ENCODE results near the gene EME1.

Gene EME1

GRCh38 chr17:50361561-50362480 is 11.2 kb upstream of the EME1 start:
- FAIRE-seq (peak; percentile 35), DNase-seq (ENCODE audit: low spot score) (peak; percentile 77)

DNA sequence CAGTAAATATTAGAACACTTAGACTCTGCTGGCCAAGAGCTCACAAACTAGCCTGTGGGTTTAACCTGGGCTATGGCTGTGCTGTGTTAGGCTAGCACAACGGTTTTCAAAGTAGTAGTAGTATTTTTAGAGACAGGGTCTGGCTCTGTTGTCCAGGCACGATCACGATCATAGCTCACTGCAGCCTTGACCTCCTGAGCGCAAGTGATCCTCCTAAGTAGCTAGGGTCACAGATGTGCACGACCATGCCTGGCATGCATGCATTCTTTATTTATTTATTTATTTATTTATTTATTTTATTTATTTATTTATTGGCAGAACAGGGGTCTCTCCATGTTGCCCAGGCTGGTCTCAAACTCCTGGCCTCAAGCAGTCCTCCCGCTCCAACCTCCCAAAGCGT is 10.4 kb upstream of the EME1 start:
- FAIRE-seq (no peak), DNase-seq (ENCODE audit: low spot score) (no peak)

DNA sequence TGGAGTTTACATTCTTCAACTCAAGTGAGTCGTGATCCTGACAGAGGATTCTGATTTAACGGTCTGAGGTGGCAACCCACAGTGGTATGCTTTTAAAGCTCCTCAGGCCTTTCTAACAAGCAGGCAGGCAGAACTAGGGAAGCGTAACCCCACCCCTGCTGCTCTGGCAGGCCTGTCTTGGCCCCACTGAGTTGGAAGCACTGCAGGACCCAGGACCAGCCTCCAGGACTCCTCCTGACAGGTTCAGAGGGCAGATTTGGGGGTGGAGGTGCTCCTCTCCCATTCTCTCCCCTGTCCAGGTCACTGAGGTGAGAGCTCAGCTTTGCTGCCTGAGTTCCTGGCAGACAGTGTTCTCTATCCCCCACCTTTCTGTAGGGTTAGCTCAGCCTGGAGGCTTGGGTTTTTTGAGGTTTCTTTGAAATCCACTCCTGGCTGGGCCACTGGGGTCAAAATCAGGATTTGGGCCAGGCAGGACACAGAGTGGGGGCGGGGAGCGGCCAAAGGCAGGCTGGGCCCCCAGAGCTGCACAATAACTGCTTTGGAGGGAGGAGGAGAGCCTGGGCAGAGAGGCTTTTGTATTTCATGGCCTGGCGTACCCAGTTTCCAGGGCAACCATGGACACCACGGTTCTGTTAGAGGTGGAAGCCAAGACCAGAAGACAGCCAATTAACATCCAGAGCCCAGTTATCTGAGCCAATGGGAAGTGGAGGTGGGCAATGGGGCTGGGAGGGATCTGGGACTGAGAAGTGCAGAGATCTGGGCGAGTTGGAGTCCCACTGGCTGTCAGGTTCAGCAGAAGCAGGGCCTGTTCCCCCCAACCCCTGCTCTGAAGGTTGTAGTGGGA is 9.6 kb upstream of the EME1 start:
- FAIRE-seq: no peak
- no peak for DNase-seq (ENCODE audit: low spot score)

DNA sequence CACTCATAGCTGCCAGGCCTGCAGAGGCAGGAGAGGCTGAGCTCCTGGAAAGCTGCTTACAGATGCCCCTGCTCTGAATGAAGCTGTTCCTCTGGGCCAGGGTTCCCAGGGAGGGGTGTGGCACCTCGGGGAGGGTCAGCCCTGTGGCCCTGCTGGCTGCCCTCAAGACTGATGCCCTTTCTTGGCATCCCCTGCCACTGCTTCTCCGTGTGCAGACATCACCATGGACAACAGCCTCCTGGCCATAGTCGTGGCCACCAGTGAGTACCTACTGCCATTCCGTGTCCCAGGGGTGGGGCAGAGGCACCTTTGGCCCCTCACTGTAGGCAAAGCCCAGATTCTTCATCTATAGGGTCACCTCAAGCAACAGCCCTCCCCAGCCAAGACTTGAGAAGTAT is 9.0 kb upstream of the EME1 start:
- FAIRE-seq (no peak), DNase-seq (ENCODE audit: low spot score) (no peak)

DNA sequence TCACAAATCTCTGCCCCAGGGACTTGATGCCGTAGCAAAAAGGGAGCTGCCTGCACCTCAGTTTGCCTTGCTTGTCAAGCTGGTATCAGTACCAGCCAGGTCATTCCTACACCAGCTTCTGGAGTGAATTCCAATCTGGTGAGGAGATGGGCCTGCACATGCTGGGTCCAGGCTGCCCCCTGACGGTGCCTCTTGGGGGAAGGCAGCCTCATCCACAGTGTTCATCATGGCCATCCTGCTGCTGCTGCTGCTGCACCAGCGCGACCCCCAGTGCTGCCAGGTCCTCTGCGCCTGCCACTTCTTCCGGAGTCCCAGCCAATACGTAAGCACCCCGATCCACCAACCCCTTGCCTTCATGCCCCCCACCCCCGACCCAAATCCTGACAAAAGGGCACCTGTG is 8.3 kb upstream of the EME1 start:
- FAIRE-seq (no peak), DNase-seq (ENCODE audit: low spot score) (no peak)

- no peak for DNase-seq (ENCODE audit: low spot score)
- no peak for FAIRE-seq
Observed at GRCh38 chr17:50365165-50365564, 7.9 kb upstream of the EME1 start.

- DNase-seq (ENCODE audit: low spot score) (no peak), FAIRE-seq (no peak)
Observed at GRCh38 chr17:50365649-50366393, 7.2 kb upstream of the EME1 start.

DNA sequence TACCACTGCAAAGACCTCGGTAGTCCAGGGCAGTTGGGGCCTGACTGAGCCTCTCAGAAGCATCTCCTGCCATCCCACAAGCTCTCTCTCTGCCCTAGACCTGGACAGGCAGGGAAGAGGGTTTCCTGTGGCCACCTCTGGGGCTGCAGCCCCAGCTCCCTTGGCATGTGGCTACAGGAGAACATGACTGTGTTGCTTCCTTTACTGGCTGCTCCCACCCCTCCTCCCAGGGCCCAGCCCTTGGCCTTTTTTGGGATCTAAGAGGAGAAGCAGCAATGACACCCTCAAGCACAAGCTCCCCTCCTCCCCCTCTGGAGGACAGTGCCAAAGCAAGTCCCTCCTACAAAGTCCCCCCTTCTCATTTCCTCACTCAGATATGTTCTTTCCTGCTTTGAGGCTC is 5.6 kb upstream of the EME1 start:
- DNase-seq (ENCODE audit: low spot score): no peak
- FAIRE-seq: no peak

GRCh38 chr17:50370052-50370451 is 3.0 kb upstream of the EME1 start:
- no peak for FAIRE-seq
- DNase-seq (ENCODE audit: low spot score): no peak

- no peak for DNase-seq (ENCODE audit: low spot score)
- no peak for FAIRE-seq
Observed at GRCh38 chr17:50371526-50371925, 1.5 kb upstream of the EME1 start.

DNA sequence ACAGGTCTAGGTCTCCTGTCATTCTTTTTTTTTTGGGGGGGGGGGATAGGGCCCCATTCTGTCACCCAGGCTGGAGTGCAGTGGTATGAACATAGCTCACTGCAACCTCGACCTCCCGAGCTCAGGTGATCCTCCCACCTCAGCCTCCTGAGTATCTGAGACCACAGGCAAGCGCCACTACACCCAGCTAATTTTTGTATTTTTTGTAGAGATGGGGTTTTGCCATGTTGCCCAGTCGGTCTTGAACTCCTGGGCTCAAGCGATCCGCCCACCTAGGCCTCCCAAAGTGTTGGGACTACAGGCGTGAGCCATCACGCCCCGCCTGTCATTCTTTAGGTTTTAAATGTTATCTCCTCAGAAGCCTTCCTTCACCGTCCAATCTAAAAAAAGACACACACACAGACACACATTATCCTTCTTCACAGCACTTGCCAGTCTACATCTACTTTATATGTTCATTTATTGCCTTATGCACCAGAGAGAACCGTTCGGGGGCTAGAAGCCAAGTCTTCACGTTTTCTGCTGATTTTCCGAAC is 739 bp upstream of the EME1 start:
- FAIRE-seq (no peak), DNase-seq (ENCODE audit: low spot score) (no peak)

GRCh38 chr17:50373705-50374104 is 676 bp downstream of the EME1 start:
- FAIRE-seq (no peak), DNase-seq (ENCODE audit: low spot score) (no peak)

GRCh38 chr17:50375858-50376538 is 3.0 kb downstream of the EME1 start:
- DNase-seq (ENCODE audit: low spot score): no peak
- FAIRE-seq: no peak

DNA sequence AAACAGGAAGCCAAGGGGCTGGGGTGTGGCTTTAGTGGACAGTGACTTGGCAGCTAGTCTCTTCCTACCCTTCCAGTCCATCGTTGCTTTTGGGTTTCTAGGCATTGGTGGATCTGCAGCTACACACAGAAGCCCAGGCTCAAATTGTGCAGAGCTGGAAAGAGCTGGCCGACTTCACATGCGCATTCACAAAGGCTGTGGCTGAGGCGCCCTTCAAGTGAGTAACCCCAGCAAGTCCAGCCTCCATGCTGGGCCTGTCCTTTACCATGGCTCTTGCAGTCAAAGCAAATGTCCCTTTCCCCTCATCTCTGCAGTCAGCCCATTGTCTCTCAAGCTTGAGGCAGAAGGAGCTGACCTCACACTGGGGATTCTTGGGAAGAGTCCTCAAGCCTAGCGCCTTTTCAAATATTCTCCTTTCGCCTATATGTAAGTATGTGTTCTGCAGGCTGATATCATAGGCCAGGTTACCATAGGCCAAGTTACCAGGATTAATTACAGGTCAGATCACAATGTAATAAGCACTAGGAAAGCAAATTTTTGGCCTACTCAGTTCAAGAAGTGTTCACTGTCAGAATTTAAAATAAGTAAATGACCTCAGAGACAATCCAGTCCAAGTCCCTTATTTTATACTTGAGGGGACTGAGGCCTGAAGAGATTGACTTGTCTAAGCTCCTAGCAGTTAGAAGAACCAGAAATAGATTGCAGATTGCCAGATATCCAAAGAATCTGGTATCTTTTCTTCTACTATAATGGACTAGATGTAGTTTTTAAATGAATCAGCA is 6.5 kb downstream of the EME1 start:
- FAIRE-seq (no peak), DNase-seq (ENCODE audit: low spot score) (no peak)

GRCh38 chr17:50380369-50381259 is 7.6 kb downstream of the EME1 start:
- FAIRE-seq: no peak
- no peak for DNase-seq (ENCODE audit: low spot score)

GRCh38 chr17:50381260-50381815 is 8.3 kb downstream of the EME1 start:
- DNase-seq (ENCODE audit: low spot score) (no peak), FAIRE-seq (no peak)

DNA sequence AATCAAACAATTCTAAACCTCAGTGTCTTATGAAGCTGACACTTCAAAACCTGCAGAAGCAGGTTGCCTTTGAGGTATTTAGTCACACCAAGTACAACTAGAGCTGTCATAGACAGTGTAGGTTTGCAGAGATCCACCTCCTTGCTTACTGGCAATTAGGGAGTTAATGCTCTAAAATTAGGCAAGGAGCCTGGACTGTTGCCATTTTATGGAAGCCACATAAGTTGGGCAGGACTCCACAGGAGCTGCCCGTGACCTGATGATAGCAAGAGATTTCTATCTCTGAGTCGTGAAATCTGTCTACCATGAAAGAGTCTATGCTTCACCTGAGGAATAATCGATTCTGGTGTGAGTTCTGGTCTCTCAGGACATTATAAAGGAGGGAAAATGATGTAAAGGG is 8.9 kb downstream of the EME1 start:
- FAIRE-seq (no peak), DNase-seq (ENCODE audit: low spot score) (no peak)

DNA sequence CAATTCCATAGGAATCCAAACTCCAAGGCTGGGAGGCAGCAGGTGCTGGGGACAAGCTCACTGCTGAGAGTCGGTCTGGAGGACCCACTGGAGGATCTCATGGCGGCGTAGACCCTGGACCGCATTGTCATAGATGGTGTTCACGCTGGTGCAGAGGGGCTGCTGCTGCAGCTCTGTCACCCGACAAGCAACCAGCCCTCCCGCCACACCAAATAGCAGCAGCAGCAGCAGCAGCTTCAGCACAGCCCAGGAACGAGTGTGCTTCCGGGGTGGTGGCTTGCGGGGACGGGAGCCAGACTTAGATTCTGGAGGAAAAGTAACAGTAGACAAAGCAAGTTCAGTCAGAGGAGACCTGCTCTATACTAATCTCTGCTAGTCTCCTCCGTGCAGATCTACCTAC is 9.9 kb downstream of the EME1 start:
- no peak for FAIRE-seq
- DNase-seq (ENCODE audit: low spot score): no peak

GRCh38 chr17:50386510-50386909 is 13.5 kb downstream of the EME1 start:
- DNase-seq (ENCODE audit: low spot score): no peak
- no peak for FAIRE-seq
